ENCODE data around the gene YIPF4.
"Not testable (repeated sequence)": the region's sequence is repeated elsewhere in the genome, so short reads cannot be mapped to it uniquely, and the experiment has no call there.

YIPF4 gene

DNA sequence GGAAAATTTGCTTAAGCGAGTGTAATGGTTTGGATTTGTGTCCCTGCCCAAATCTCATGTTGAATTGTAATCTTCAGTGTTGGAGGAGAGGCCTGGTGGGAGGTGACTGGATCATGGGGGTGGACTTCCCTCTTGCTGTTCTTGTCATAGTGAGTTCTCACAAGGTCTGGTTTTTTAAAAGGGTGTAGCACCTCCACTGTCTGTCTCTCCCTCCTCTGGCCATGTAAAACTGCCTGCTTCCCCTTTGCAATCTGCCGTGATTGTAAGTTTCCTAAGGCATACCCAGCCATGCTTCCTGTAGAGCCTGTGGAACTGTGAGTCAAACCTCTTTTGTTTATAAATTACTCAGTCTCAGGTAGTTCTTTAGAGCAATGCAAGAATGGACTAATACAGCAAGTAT, 6.6 kb downstream of the YIPF4 start:
- no peak overlapping the region for H3K4me3 ChIP-seq (ENCODE audit: low read depth, low read length)

DNA sequence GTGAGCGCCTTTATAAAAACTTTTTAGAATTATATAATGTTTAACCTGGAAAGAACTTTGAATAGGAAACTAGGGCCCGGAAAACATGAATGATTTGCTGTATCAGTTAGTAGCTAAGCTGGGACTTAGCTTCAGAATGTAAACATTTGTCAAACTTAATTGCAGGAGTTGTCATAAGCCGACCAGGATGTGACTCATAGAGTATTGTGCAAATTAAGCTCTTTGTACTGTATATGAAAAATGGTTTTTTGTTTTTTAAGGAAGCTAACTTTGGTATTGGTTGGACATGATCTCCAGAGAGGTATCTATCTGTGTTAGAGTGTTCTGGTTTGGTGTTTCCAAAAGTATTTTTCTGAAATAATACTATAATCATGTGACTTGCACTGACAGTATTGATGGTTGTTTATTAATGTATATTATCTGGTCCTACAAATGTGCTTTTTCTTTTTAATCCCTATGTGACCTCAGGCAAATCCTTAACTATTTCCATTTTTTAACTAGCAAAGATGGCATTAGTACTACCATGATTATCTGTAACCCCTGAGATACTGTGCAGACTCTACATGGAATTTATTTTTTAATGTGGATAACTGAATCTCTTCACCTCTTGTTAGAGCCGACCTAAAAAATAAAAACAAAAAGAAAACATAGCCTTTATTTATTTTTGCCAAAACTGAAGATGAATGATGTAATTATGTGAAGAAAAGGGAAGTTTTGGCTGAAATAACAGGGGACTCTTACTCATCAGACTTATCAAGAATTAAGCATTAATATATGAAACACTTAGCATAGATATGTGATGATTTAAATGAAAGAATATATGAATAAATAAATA, 11.7 kb downstream of the YIPF4 start:
- H3K4me3 ChIP-seq (ENCODE audit: low read depth, low read length) = no peak overlapping the region

DNA sequence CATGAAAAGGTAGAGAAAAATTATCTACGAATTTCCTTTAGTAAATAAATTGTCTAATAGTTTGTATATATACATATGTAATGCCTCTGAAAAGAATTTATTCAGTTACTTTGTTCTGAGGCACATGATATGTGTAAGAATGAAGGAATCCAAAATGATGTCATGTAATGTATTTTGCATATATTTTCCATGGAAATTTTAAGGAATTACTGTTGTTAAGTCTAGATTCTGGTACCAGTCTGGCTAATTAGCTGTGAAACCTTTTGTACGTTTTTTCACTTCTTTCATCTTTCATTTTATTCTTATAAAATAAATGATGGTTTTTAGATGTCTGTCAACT, 12.3 kb downstream of the YIPF4 start:
- no peak overlapping the region for H3K4me3 ChIP-seq (ENCODE audit: low read depth, low read length)

DNA sequence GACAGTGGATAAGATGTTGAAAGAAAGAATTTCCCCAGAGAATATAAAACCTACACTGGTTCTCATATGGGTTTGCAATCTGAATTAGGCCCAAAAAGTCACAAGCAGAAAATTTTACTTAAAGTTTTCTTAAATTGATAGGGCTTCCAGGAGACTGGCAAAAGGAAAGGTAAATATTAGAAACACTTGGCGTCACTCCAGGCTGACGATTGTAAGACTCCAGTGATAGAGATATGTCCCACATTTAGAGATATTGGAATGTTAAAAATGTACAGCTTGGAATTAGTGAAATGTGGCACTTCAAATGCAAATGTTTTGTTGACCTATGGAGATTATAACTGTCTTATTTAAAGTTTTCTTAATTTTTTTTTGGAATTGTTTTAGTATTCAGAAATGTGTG, 14.0 kb downstream of the YIPF4 start:
- no peak overlapping the region for H3K4me3 ChIP-seq (ENCODE audit: low read depth, low read length)

DNA sequence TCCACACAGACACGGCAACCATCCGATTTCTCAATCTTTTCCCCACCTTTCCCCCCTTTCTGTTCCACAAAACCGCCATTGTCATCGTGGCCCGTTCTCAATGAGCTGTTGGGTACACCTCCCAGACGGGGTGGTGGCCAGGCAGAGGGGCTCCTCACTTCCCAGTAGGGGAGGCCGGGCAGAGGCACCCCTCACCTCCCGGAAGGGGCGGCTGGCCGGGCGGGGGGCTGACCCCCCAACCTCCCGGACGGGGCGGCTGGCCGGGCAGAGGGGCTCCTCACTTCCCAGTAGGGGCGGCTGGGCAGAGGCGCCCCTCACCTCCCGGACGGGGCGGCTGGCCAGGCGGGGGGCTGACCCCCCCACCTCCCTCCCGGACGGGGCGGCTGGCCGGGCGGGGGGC, 15.8 kb downstream of the YIPF4 start:
- not testable (repeated sequence) for H3K4me3 ChIP-seq (ENCODE audit: low read depth, low read length)

DNA sequence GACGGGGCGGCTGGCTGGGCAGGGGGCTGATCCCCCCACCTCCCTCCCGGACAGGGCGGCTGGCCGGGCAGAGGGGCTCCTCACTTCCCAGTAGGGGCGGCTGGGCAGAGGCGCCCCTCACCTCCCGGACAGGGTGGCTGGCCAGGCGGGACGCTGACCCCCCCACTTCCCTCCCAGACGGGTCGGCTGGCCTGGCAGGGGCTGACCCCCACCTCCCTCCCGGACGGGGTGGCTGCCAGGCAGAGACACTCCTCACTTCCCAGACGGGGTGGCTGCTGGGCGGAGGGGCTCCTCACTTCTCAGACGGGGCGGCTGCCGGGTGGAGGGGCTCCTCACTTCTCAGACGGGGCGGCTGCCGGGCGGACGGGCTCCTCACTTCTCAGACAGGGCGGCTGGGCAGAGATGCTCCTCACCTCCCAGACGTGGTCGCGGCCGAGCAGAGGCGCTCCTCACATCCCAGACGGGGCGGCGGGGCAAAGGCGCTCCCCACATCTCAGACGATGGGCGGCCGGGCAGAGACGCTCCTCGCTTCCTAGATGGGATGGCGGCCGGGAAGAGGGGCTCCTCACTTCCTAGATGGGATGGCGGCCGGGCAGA, 16.4 kb downstream of the YIPF4 start:
- H3K4me3 ChIP-seq (ENCODE audit: low read depth, low read length) = not testable (repeated sequence)

DNA sequence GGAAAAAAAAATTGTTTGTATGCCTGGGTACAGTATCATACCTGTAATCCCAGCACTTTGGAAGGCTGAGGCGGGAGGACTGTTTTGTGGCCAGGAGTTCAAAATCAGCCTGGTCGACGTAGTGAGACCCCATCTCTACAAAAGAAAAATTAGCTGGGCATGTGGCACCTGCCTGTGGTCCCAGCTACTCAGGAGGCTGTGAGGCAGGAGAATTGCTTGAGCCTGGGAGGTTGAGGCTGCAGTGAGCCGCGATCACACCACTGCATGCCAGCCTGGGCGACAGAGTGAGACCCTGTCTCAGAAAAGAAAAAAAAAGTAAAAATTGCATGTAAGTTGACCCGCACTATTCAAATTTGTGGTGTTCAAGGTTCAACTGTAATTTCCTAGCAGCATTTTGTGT, 32.9 kb downstream of the YIPF4 start:
- no peak overlapping the region for H3K4me3 ChIP-seq (ENCODE audit: low read depth, low read length)

DNA sequence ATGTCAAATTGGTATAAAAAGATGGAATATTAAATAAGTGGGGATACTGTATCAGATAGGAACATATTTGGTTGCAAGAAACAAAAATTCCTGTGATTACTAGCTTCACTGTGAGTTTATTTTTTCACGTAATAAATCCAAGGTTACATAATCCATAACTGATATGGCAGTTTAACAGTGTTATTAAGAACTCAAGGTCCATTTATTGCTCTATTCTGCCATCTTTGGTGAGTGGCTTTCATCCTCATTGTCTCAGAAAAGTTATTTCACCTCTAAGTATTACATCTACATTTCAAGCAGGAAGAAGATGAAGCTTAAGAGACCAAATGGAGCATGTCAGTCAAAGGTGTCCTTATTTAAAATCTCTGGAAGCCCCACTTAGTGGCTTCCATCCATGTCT, 37.2 kb downstream of the YIPF4 start:
- H3K4me3 ChIP-seq (ENCODE audit: low read depth, low read length) = no peak overlapping the region

DNA sequence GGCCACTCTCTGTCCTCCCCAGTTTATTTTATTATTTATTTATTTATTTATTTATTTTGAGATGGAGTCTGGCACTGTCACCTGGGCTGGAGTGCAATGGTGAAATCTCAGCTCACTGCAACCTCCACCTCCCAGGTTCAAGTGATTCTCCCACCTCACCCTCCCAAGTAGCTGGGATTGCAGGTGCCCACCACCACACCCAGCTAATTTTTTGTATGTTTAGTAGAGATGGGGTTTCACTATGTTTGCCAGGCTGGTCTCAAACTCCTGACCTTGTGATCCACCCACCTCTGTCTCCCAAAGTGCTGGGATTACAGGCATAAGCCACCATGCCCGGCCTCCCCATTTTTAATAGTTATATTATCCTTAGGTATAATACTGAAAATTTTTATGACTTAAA, 51.0 kb downstream of the YIPF4 start:
- H3K4me3 ChIP-seq (ENCODE audit: low read depth, low read length) = not testable (repeated sequence)

DNA sequence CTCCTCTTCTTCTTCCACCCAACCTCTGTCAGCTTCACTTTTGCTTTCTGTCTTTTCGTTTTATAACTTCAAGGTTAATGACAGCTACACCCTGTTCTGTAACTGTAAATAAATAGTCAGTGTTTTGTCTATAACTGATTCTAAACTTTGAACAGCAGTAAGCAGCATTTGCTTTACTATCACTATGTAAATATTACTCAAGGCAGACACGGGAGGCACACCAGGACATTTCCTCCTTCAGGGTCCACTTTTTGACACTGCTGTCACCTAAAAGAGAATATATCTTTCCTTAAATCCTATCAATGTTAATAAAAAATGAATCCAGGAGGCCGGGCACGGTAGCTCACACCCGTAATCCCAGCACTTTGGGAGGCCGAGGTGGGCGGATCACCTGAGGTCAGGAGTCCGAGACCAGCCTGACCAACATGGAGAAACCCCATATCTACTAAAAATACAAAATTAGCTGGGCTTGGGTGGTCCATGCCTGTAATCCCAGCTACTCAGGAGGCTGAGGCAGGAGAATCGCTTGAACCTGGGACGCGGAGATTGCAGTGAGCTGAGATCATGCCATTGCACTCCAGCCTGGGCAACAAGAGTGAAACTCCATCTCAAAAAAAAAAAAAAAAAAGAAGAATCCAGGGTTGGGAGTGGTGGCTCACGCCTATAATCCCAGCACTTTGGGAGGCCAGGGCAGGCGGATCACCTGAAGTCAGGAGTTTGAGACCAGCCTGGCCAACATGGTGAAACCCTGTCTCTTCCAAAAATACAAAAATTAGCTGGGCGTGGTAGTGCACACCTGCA, 51.7 kb downstream of the YIPF4 start:
- H3K4me3 ChIP-seq (ENCODE audit: low read depth, low read length) = not testable (repeated sequence)

DNA sequence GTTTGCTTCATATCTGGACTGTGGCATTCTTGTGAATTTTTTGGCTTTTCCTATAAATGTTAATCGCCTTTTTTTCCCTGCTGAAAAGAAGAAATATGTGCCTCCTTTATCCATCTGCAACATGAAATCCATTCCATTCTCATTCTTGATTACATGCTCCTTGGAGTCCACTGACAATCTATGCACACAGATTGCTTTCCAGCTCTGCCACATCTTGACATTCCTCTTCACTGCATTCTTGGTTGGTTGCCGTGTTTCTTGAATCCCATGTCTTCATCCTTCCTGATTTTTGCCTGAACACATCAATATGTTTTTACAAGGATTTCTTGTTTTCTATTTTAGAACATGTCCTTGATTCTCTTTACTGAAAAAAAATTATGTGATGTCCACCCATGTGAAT, 52.4 kb downstream of the YIPF4 start:
- no peak overlapping the region for H3K4me3 ChIP-seq (ENCODE audit: low read depth, low read length)

DNA sequence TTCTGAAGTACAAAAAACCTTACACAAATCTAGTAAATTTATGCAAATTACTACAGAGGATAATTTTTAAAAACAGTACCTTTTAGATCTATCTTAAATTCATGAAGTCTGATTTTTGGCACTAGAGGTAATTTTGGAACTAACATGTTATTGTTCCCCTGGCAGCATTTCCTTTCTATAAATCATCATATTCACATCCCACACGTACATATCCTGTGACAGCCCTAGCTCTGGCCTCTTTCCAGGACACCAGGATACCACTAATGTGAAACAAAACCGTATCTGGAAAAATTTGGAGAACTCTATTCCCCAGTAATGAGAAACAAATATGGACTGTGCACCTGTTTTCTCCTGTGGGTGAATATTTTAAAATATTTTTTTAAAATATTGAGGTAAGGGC, 65.1 kb downstream of the YIPF4 start:
- no peak overlapping the region for H3K4me3 ChIP-seq (ENCODE audit: low read depth, low read length)

DNA sequence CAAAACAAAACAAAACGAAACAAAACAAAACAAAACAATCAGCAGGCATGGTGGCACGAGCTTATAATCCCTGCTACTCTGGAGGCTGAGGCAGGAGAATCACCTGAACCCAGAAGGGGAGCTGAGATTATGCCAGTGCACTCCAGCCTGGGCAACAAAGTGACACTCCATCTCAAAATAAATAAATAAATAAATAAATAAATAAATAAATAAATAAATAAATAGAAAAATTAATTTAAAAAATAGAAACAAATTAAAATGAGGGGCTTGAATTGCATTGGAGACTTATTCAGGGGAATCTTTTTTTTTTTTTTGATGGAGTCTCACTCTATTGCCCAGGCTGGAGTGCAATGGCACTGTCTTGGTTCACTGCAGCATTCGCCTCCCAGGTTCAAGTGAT, 73.1 kb downstream of the YIPF4 start:
- not testable (repeated sequence) for H3K4me3 ChIP-seq (ENCODE audit: low read depth, low read length)

DNA sequence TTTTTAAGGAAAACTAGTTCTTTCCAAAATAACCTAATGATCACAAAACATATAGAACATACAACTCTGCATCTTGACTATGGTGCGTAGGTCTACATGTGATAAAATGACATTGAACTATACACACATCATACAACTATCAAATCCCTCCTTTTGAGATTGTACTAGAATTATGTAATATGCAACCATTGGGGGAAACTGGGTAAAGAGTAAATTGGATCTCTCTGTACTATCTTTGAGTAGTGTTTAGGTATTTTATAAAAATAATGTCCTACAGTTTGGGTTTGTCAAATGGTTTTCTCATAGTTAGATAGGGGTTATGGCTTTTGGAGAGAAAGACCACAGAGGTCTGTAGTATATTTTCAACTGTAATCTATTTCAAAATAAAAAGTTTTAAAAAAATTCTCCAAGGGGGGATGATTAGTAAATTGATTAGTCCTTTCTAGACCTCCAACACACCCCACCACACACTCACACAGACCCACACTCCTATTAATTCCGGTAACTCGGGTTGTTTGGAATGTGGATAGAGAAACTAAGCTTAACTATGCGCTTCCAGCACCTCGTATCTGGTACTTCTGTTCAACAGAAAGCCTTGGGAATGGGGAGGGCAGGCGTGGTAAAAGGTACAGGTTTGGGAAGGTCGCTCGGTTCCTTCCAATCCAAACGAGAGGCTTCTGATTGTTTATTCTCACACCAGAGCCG, 78.4 kb downstream of the YIPF4 start:
- H3K4me3 ChIP-seq (ENCODE audit: low read depth, low read length) = peak overlapping the region; percentile 95

DNA sequence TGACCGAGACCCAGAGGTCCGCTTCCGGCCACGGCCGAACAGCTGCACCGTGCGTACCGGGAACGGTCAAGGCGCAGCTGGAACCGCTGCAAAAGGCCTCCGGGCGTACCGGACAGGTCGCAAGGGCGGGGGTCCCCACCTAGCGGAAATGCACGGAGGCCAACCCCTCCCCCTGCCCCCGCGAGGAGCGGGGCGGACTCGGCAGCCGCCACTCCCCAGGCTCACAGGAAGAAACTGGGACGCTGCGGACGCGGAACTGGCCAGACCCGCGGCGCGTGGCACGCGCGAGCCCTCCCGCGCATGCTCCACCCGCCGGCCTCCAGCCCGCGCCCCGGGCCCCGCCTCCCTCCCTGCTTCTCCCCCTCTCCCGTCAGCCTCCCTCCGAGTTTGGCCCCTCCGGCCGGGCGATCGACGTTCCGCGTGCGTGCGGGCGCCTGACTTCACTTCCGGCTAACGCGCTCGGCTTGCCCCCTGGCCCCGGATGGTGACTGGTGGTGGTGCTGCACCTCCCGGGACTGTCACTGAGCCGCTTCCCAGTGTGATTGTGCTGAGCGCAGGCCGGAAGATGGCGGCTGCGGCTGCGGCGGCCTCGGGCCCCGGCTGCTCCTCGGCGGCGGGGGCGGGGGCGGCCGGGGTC, 79.1 kb downstream of the YIPF4 start, which contains the start of gene BIRC6:
TSS of gene BIRC6 (plus strand) at position 343 of the 637 bp plus-strand sequence. CDS start at position 482, 139 bp downstream.
- peak within 1 kb of the TSS; percentile 95 for H3K4me3 ChIP-seq (ENCODE audit: low read depth, low read length)

DNA sequence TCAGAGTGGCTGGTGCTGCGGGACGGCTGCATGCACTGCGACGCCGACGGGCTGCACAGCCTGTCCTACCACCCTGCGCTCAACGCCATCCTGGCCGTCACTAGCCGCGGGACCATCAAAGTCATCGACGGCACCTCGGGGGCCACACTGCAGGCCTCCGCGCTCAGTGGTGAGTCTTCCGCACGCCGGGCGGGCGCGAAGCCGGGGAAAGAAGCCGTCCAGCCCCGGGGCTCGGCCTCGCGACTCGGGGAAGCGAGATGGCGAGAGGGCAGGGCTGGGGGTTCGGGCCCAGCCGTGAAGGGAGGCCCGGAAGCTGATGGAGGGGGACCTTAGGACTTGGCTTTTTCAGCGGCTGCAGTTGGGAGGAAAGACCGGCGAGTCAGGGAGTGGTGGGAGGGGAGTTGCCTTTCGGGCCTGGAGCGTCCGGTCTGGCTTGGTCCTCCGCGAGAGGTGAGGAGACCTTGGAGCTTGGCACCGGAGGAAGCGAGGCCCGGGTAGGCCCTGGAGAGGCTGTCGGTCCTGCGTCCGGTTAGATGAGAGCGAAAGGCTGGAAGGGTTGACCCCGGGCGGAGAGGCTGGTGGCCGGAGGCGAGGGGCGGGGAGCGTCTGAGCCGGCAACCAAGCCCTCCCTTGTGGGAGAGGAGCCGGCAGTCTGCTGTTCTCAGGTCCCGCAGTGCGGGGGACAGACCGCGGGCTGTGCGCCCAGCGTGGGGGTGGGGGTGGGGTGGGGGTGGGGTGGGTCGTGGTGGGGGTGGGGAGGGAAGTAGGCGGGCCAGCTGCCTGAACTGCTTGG, 79.8 kb downstream of the YIPF4 start:
- peak overlapping the region; percentile 95 for H3K4me3 ChIP-seq (ENCODE audit: low read depth, low read length)

DNA sequence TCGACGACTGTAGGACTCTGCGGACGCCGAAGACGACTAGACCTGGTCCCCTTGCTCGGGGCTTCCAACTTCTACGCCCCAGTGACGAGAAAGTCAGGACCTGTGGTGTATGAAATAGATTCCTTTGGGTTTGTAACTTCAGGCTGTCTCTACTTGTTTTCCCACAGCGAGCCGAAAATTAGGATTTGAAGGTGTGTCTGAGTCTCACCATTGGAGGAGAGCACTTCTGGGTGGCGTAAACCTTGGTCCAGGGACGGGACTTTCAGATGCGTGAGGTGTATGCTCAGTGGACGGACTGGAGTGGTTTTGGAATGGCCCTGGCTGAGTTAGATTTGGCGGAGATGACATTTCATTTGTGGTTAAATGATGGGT, 80.4 kb downstream of the YIPF4 start:
- H3K4me3 ChIP-seq (ENCODE audit: low read depth, low read length) = peak overlapping the region; percentile 95

DNA sequence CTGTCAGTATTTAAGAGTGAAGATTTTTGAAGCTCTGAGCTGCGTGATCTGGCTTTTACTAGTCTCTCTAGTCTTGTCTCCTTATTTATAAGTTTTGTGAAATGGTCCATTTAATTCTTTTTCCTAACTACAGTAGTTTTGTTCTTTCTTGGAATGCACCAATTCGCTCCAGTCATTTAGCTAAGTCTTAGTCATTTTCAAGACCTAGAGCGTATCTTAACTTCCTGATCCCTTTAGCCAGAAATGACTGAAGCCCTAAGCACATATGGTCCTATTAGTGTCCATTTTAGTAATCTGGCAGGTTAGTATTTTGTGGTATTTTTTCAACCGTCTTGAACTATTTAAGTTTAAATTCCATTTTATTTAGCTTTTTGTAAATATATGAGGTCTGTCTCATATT, 82.7 kb downstream of the YIPF4 start:
- H3K4me3 ChIP-seq (ENCODE audit: low read depth, low read length) = no peak overlapping the region

DNA sequence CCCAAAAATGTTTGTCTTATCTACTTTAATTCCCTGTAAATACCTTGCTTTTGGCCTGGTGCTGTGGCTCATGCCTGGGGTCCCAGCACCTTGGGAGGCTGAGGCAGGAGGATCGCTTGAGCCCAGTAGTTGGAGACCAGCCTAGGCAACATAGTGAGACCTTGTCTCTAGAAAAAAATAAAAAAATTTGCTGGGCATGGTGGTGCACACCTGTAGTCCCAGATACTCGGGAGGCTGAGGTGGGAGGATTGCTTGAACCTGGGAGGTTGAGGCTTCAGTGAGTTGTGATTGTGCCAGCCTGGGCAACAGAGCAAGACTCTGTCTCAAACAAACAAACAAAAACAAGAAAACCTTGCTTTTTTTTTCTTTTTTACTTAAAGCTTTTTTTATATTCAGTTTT, 85.3 kb downstream of the YIPF4 start:
- not testable (repeated sequence) for H3K4me3 ChIP-seq (ENCODE audit: low read depth, low read length)

DNA sequence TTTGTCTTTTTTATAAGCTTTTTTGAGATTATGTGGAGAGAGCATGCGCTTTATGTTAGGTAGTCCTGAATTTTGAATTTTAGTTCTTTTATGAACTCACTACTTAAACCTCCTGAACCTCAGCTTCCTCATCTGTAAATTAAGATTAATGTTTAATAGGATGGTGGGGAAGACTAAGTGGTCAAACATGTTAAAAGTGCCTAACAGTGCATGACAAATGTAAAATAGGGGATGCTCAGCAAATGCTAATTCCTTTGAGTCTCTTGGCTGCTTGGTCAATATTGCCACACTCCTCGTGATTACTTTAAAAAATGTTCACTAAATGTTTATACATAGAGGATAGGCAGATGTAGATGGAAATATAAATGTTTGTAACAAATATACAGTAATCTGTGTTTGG, 85.9 kb downstream of the YIPF4 start:
- no peak overlapping the region for H3K4me3 ChIP-seq (ENCODE audit: low read depth, low read length)
